KBM-7 (cell line): Measurements from ENCODE around the gene ACOD1.
"Not testable (repeated sequence)": the region's sequence is repeated elsewhere in the genome, so short reads cannot be mapped to it uniquely, and the experiment has no call there.

Experiments
- DNase-seq: peaks from one replicate; pipeline ENCODE4 v3.0.0-alpha.2; 2015
- in situ Hi-C: fragments of 300-500 bp; cut with MboI; formaldehyde crosslinking; loops from 2 replicates; pipeline ENCODE4 v1.14.3; 2020; ENCODE audit warnings: low sequenced_read_pairs, low pct_unique_long_range_greater_than_20kb, mixed read lengths

Gene ACOD1

GRCh38 chr13:76943646-76944045 lies 4.7 kb upstream of the ACOD1 start:
- DNase-seq: no peak
- in situ Hi-C loops: no loop called here

GRCh38 chr13:76944456-76944855 lies 3.9 kb upstream of the ACOD1 start:
- in situ Hi-C loops: no loop called here
- no peak for DNase-seq

- DNase-seq: no peak
- in situ Hi-C loops: no loop called here
These were observed 1.8 kb downstream of the ACOD1 start for GRCh38 chr13:76950101-76950500.

- in situ Hi-C loops: no loop called here
- DNase-seq: no peak
These were observed 5.7 kb downstream of the ACOD1 start for GRCh38 chr13:76953968-76954367.

- in situ Hi-C loops: no loop called here
- no peak for DNase-seq
These were observed 6.2 kb downstream of the ACOD1 start for GRCh38 chr13:76954538-76954937.

GRCh38 chr13:76955193-76955592 lies 6.9 kb downstream of the ACOD1 start:
- no peak for DNase-seq
- in situ Hi-C loops: no loop called here

- in situ Hi-C loops: no loop called here
- no peak for DNase-seq
These were observed 7.3 kb downstream of the ACOD1 start for GRCh38 chr13:76955661-76956060.

GRCh38 chr13:76958841-76959432 lies 10.6 kb downstream of the ACOD1 start:
- DNase-seq: no peak
- in situ Hi-C loops: no loop called here

GRCh38 chr13:76959734-76960133 lies 11.4 kb downstream of the ACOD1 start:
- DNase-seq, in situ Hi-C loops: not testable (repeated sequence)

GRCh38 chr13:76965759-76966421 lies 17.6 kb downstream of the ACOD1 start:
- in situ Hi-C loops: no loop called here
- no peak for DNase-seq

GRCh38 chr13:76967031-76967430 lies 18.7 kb downstream of the ACOD1 start:
- in situ Hi-C loops: no loop called here
- DNase-seq: no peak

GRCh38 chr13:76968041-76968440 lies 19.7 kb downstream of the ACOD1 start:
- DNase-seq: no peak

GRCh38 chr13:76969488-76970365 lies 21.4 kb downstream of the ACOD1 start:
- in situ Hi-C loops: no loop called here
- no peak for DNase-seq

More at GRCh38 chr13:76968041-76968440, 19.7 kb downstream of the ACOD1 start:
- in situ Hi-C loops: no loop called here

- DNase-seq: no peak
- in situ Hi-C loops: no loop called here
These were observed 22.9 kb downstream of the ACOD1 start for GRCh38 chr13:76971215-76971614.

GRCh38 chr13:76971851-76972829 lies 23.8 kb downstream of the ACOD1 start:
- DNase-seq: no peak
- in situ Hi-C loops: no loop called here

- in situ Hi-C loops: no loop called here
- DNase-seq: no peak
These were observed 25.8 kb downstream of the ACOD1 start for GRCh38 chr13:76973920-76974617.

- no peak for DNase-seq
- in situ Hi-C loops: no loop called here
These were observed 26.3 kb downstream of the ACOD1 start for GRCh38 chr13:76974618-76974975.

- in situ Hi-C loops: no loop called here
- DNase-seq: no peak
These were observed 27.6 kb downstream of the ACOD1 start for GRCh38 chr13:76975863-76976262.

GRCh38 chr13:76976490-76976889 lies 28.2 kb downstream of the ACOD1 start:
- DNase-seq: no peak
- in situ Hi-C loops: no loop called here
